ENCODE data around the gene ZDHHC20.

The ZDHHC20 gene

GRCh38 chr13:21461131-21461530 is 2.0 kb upstream of the ZDHHC20 start:
- TF ChIP-seq GATA1 (IDR thresholded peaks at IDR 0.05; ENCODE audit: low read depth, low read length) (no peak), POLR2A (IDR thresholded peaks at IDR 0.05; ENCODE audit: low read length) (peak; percentile 49)

GRCh38 chr13:21458451-21458812 is 671 bp downstream of the ZDHHC20 start:
- DNase-seq = peak; percentile 57 to 68
- TF ChIP-seq GATA1 (IDR thresholded peaks at IDR 0.05; ENCODE audit: low read depth, low read length) = no peak
- no peak for TF ChIP-seq POLR2A (IDR thresholded peaks at IDR 0.05; ENCODE audit: low read length)

More at GRCh38 chr13:21461131-21461530, 2.0 kb upstream of the ZDHHC20 start:
- peak; percentile 57 to 91 for DNase-seq

GRCh38 chr13:21453387-21454081 is 5.6 kb downstream of the ZDHHC20 start:
- DNase-seq = no peak
- TF ChIP-seq POLR2A (IDR thresholded peaks at IDR 0.05; ENCODE audit: low read length) (no peak), GATA1 (IDR thresholded peaks at IDR 0.05; ENCODE audit: low read depth, low read length) (no peak)

- no peak for DNase-seq
- no peak for TF ChIP-seq GATA1 (IDR thresholded peaks at IDR 0.05; ENCODE audit: low read depth, low read length)
Measured at GRCh38 chr13:21450936-21451335, 8.2 kb downstream of the ZDHHC20 start.

GRCh38 chr13:21446656-21447055 is 12.4 kb downstream of the ZDHHC20 start:
- DNase-seq = no peak
- no peak for TF ChIP-seq GATA1 (IDR thresholded peaks at IDR 0.05; ENCODE audit: low read depth, low read length)
- no peak for TF ChIP-seq POLR2A (IDR thresholded peaks at IDR 0.05; ENCODE audit: low read length)

- no peak for TF ChIP-seq POLR2A (IDR thresholded peaks at IDR 0.05; ENCODE audit: low read length)
- TF ChIP-seq GATA1 (IDR thresholded peaks at IDR 0.05; ENCODE audit: low read depth, low read length) = no peak
- DNase-seq = no peak
Measured at GRCh38 chr13:21445759-21446158, 13.3 kb downstream of the ZDHHC20 start.

- TF ChIP-seq POLR2A (IDR thresholded peaks at IDR 0.05; ENCODE audit: low read length) (no peak), GATA1 (IDR thresholded peaks at IDR 0.05; ENCODE audit: low read depth, low read length) (no peak)
- DNase-seq = no peak
Measured at GRCh38 chr13:21443171-21443570, 15.9 kb downstream of the ZDHHC20 start.

- DNase-seq = no peak
- TF ChIP-seq GATA1 (IDR thresholded peaks at IDR 0.05; ENCODE audit: low read depth, low read length) (no peak), POLR2A (IDR thresholded peaks at IDR 0.05; ENCODE audit: low read length) (no peak)
Measured at GRCh38 chr13:21436582-21436981, 22.5 kb downstream of the ZDHHC20 start.

GRCh38 chr13:21435687-21436151 is 23.4 kb downstream of the ZDHHC20 start:
- peak; percentile 81 to 87 for DNase-seq
- TF ChIP-seq GATA1 (IDR thresholded peaks at IDR 0.05; ENCODE audit: low read depth, low read length) = no peak

- TF ChIP-seq POLR2A (IDR thresholded peaks at IDR 0.05; ENCODE audit: low read length) (no peak), GATA1 (IDR thresholded peaks at IDR 0.05; ENCODE audit: low read depth, low read length) (no peak)
- DNase-seq = no peak
Measured at GRCh38 chr13:21435231-21435630, 23.9 kb downstream of the ZDHHC20 start.

GRCh38 chr13:21434588-21434987 is 24.5 kb downstream of the ZDHHC20 start:
- DNase-seq = no peak
- no peak for TF ChIP-seq POLR2A (IDR thresholded peaks at IDR 0.05; ENCODE audit: low read length)
- TF ChIP-seq GATA1 (IDR thresholded peaks at IDR 0.05; ENCODE audit: low read depth, low read length) = no peak

- peak; percentile 9 to 31 for DNase-seq
- TF ChIP-seq POLR2A (IDR thresholded peaks at IDR 0.05; ENCODE audit: low read length) = no peak
- TF ChIP-seq GATA1 (IDR thresholded peaks at IDR 0.05; ENCODE audit: low read depth, low read length) = no peak
Measured at GRCh38 chr13:21429211-21429610, 29.9 kb downstream of the ZDHHC20 start.

GRCh38 chr13:21427741-21428140 is 31.4 kb downstream of the ZDHHC20 start:
- DNase-seq = no peak
- no peak for TF ChIP-seq POLR2A (IDR thresholded peaks at IDR 0.05; ENCODE audit: low read length)
- no peak for TF ChIP-seq GATA1 (IDR thresholded peaks at IDR 0.05; ENCODE audit: low read depth, low read length)

- no peak for TF ChIP-seq GATA1 (IDR thresholded peaks at IDR 0.05; ENCODE audit: low read depth, low read length)
- TF ChIP-seq POLR2A (IDR thresholded peaks at IDR 0.05; ENCODE audit: low read length) = no peak
- no peak for DNase-seq
Measured at GRCh38 chr13:21426238-21426637, 32.9 kb downstream of the ZDHHC20 start.

- peak in 1 of 2 experiments; percentile 9 for DNase-seq
- TF ChIP-seq POLR2A (IDR thresholded peaks at IDR 0.05; ENCODE audit: low read length) = no peak
Measured at GRCh38 chr13:21420706-21421105, 38.4 kb downstream of the ZDHHC20 start.

All from erythroblast (primary cell).